ENCODE data around the gene ZNF287. TPM values are rescaled to one million over a fixed set of nuclear protein-coding genes. Genes with fewer than 3 reads are reported as not detected.

ZNF287 gene
- 6.0 to 7.3 TPM (median 7.0 TPM) in 3 replicates for polyA plus RNA-seq
- 3.1 TPM for polyA plus RNA-seq (2011; ENCODE audit: low read depth)
- polyA plus RNA-seq (2011; cell fraction: cytosol; rRNA removed) = 3.7 and 6.5 TPM in 2 replicates
- polyA plus RNA-seq (2011; cell fraction: nucleus; rRNA removed) = 7.7 and 9.2 TPM in 2 replicates
- 3.4 and 6.2 TPM in 2 replicates for polyA plus RNA-seq (2012; ENCODE audit: low replicate concordance)
- 0.26 to 1.9 TPM (median 1.8 TPM) in 3 replicates for polyA minus RNA-seq
- polyA minus RNA-seq (2011; cell fraction: cytosol; rRNA and poly(A)+ RNA removed) = 1.9 TPM
- 4.0 and 5.3 TPM in 2 replicates for polyA minus RNA-seq (2011; cell fraction: nucleus; rRNA and poly(A)+ RNA removed)

- dilution Hi-C loops (cut with MboI; ENCODE audit: extremely low pct_ligation_motif_present, low sequenced_read_pairs) = no loop called here
- Histone ChIP-seq H3K4me1 (ENCODE audit: control insufficient read depth, extremely low read depth, insufficient read depth, low read length) (peaks cover 5% of the 10 kb centered on the region), H3K36me3 (ENCODE audit: control insufficient read depth in 2 of 2, extremely low read depth in 1 of 2, insufficient read depth in 2 of 2, low read length in 2 of 2) (peaks cover 0 to 1% of the 10 kb centered on the region in 2 experiments), H3K4me2 (ENCODE audit: control insufficient read depth, extremely low read depth, insufficient read depth, low read depth, low read length) (peak within 1 kb of the TSS; percentile 83), H2AFZ (ENCODE audit: control insufficient read depth, low read length) (peak within 1 kb of the TSS; percentile 92), H3K27me3 (ENCODE audit: control insufficient read depth, extremely low read depth, insufficient read depth, low read length) (no peaks in the 10 kb centered on the region), H3K4me3 (ENCODE audit: control insufficient read depth in 2 of 3, extremely low read depth in 1 of 3, insufficient read depth in 2 of 3, low read depth in 1 of 3, low read length in 3 of 3) (peak within 1 kb of the TSS; percentile 71 to 75 (median 73)), H3K27ac (ENCODE audit: control insufficient read depth, insufficient read depth, low read length) (no peak within 1 kb of the TSS), H4K20me1 (ENCODE audit: control insufficient read depth, extremely low read depth, insufficient read depth, low read length) (no peaks in the 10 kb centered on the region), H3K9ac (ENCODE audit: control insufficient read depth, extremely low read depth, insufficient read depth, low read length) (peak within 1 kb of the TSS; percentile 52), H3K9me3 (ENCODE audit: control insufficient read depth, low read depth, low read length) (no peaks in the 10 kb centered on the region), H3K79me2 (ENCODE audit: control insufficient read depth, insufficient read depth, low read length) (no peaks in the 10 kb centered on the region), H3K9me1 (ENCODE audit: control insufficient read depth, extremely low read depth, insufficient read depth, low read length) (no peaks in the 10 kb centered on the region)
- TF ChIP-seq CTCF (optimal IDR thresholded peaks at IDR 0.05 in 1 of 3, IDR thresholded peaks at IDR 0.05 in 1 of 3, conservative IDR thresholded peaks at IDR 0.05 in 1 of 3; ENCODE audit: extremely low read depth in 1 of 3, insufficient read depth in 2 of 3, low read length in 3 of 3) = no peak
- TF ChIP-seq EZH2 (IDR thresholded peaks at IDR 0.05; ENCODE audit: low read length) = no peak
- DNase-seq (ENCODE audit: low read depth, low spot score) (peak; percentile 36), FAIRE-seq (peak; percentile 39)
Observed at GRCh38 chr17:16568541-16569357, at the start of gene ZNF287. Gene ZNF287 (minus strand): TSS chr17:16569204. CDS start chr17:16567731, 1,473 bp downstream.

DNA sequence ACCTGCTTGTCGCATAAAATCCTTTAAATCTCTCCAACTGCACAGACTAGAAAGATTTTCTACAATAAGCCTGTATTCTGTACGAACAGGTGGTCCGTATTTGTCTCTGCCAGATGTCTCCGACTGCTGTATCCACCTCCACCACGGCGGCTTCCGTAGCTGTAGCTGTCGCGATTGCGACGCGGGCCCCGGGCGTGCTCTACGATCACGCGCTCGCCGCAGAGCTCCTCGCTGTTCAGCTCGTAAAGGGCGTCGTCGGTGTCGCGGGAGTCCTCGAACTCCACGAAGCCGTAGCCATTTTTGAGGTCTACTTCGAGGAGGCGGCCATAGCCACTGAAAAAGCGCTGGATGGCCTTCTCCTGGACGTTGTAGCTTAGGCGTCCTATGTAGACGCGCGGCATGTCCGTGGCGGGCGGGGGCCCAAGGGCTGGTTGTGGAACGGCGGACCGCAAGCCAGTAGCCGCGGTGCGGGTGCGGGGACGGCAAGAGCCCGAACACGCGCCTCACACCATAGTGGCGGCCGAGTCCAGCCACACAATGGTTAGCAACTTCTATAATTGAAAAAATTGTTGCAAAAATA lies 48.6 kb upstream of the ZNF287 start:
- no peak overlapping the region for H3K4me3 ChIP-seq (ENCODE audit: control insufficient read depth in 2 of 3, extremely low read depth in 1 of 3, insufficient read depth in 2 of 3, low read depth in 1 of 3, low read length in 3 of 3)
- dilution Hi-C loops (cut with MboI; ENCODE audit: extremely low pct_ligation_motif_present, low sequenced_read_pairs) = no loop called here
- TF ChIP-seq EZH2 (IDR thresholded peaks at IDR 0.05; ENCODE audit: low read length) (no peak), CTCF (optimal IDR thresholded peaks at IDR 0.05 in 1 of 3, IDR thresholded peaks at IDR 0.05 in 1 of 3, conservative IDR thresholded peaks at IDR 0.05 in 1 of 3; ENCODE audit: extremely low read depth in 1 of 3, insufficient read depth in 2 of 3, low read length in 3 of 3) (no peak)
- H3K79me2 ChIP-seq (ENCODE audit: control insufficient read depth, insufficient read depth, low read length) = no peaks in the 10 kb centered on the region
- peaks cover 5% of the 10 kb centered on the region for H3K9me3 ChIP-seq (ENCODE audit: control insufficient read depth, low read depth, low read length)
- H3K27me3 ChIP-seq (ENCODE audit: control insufficient read depth, extremely low read depth, insufficient read depth, low read length) = no peaks in the 10 kb centered on the region
- H3K9ac ChIP-seq (ENCODE audit: control insufficient read depth, extremely low read depth, insufficient read depth, low read length) = no peak overlapping the region
- no peaks in the 10 kb centered on the region for H3K4me1 ChIP-seq (ENCODE audit: control insufficient read depth, extremely low read depth, insufficient read depth, low read length)
- no peak for FAIRE-seq
- H2AFZ ChIP-seq (ENCODE audit: control insufficient read depth, low read length) = no peak overlapping the region
- no peak overlapping the region for H3K27ac ChIP-seq (ENCODE audit: control insufficient read depth, insufficient read depth, low read length)
- H3K9me1 ChIP-seq (ENCODE audit: control insufficient read depth, extremely low read depth, insufficient read depth, low read length) = no peaks in the 10 kb centered on the region
- no peak for DNase-seq (ENCODE audit: low read depth, low spot score)
- H3K4me2 ChIP-seq (ENCODE audit: control insufficient read depth, extremely low read depth, insufficient read depth, low read depth, low read length) = no peak overlapping the region
- no peaks in the 10 kb centered on the region for H4K20me1 ChIP-seq (ENCODE audit: control insufficient read depth, extremely low read depth, insufficient read depth, low read length)
- no peaks in the 10 kb centered on the region for H3K36me3 ChIP-seq (ENCODE audit: control insufficient read depth in 2 of 2, extremely low read depth in 1 of 2, insufficient read depth in 2 of 2, low read length in 2 of 2)

Measured in keratinocyte (primary cell).